ENCODE data around the gene NAA11. TPM values are rescaled to one million over a fixed set of nuclear protein-coding genes. Genes with fewer than 3 reads are reported as not detected.
"Not testable (repeated sequence)": the region's sequence is repeated elsewhere in the genome, so short reads cannot be mapped to it uniquely, and the experiment has no call there.

Gene NAA11
- total and polyA plus RNA-seq, 2 donors (not counting 1 experiment from before 2014, with no cell fraction given), result not detected

GRCh38 chr4:79287718-79288117 is 38.1 kb downstream of the NAA11 start:
- Histone ChIP-seq H3K36me3 (ENCODE audit: control insufficient read depth, insufficient read depth, low read length) (no peaks in the 10 kb centered on the region), H3K9ac (ENCODE audit: insufficient read depth, low read length) (no peak overlapping the region), H3K27ac (ENCODE audit: insufficient read depth, low read length) (no peak overlapping the region), H3K4me1 (ENCODE audit: control insufficient read depth, extremely low read depth, insufficient read depth, low read length) (no peaks in the 10 kb centered on the region), H2AFZ (ENCODE audit: low read length) (no peak overlapping the region), H3K79me2 (ENCODE audit: control insufficient read depth, insufficient read depth, low read length) (no peaks in the 10 kb centered on the region), H3K27me3 (ENCODE audit: control insufficient read depth, insufficient read depth, low read length) (no peaks in the 10 kb centered on the region), H3K9me3 (ENCODE audit: control insufficient read depth, insufficient read depth, low read depth, low read length) (no peaks in the 10 kb centered on the region), H3K4me2 (ENCODE audit: extremely low read depth, insufficient read depth, low read length) (no peak overlapping the region), H3K4me3 (replicated peaks in 1 of 4; ENCODE audit: control extremely low read depth in 1 of 4, insufficient read depth in 1 of 4, low read depth in 3 of 4, low read length in 4 of 4) (no peak overlapping the region), H4K20me1 (ENCODE audit: control insufficient read depth, extremely low read depth, insufficient read depth, low read length) (no peaks in the 10 kb centered on the region)
- TF ChIP-seq CTCF (conservative IDR thresholded peaks at IDR 0.05 in 1 of 2, IDR thresholded peaks at IDR 0.05 in 1 of 2; ENCODE audit: low read depth in 1 of 2, low read length in 2 of 2) (no peak), EZH2 (IDR thresholded peaks at IDR 0.05; ENCODE audit: low read length, missing control alignments) (no peak)
- DNase-seq (ENCODE audit: low read depth in 2 of 2), result no peak

- Histone ChIP-seq H3K27me3 (ENCODE audit: control insufficient read depth, insufficient read depth, low read length) (no peaks in the 10 kb centered on the region), H3K36me3 (ENCODE audit: control insufficient read depth, insufficient read depth, low read length) (no peaks in the 10 kb centered on the region), H4K20me1 (ENCODE audit: control insufficient read depth, extremely low read depth, insufficient read depth, low read length) (no peaks in the 10 kb centered on the region), H3K9ac (ENCODE audit: insufficient read depth, low read length) (no peak overlapping the region), H3K9me3 (ENCODE audit: control insufficient read depth, insufficient read depth, low read depth, low read length) (no peaks in the 10 kb centered on the region), H3K4me3 (replicated peaks in 1 of 4; ENCODE audit: control extremely low read depth in 1 of 4, insufficient read depth in 1 of 4, low read depth in 3 of 4, low read length in 4 of 4) (no peak overlapping the region), H3K4me1 (ENCODE audit: control insufficient read depth, extremely low read depth, insufficient read depth, low read length) (no peaks in the 10 kb centered on the region), H3K27ac (ENCODE audit: insufficient read depth, low read length) (no peak overlapping the region), H3K79me2 (ENCODE audit: control insufficient read depth, insufficient read depth, low read length) (no peaks in the 10 kb centered on the region), H3K4me2 (ENCODE audit: extremely low read depth, insufficient read depth, low read length) (no peak overlapping the region), H2AFZ (ENCODE audit: low read length) (no peak overlapping the region)
- no peak for TF ChIP-seq EZH2 (IDR thresholded peaks at IDR 0.05; ENCODE audit: low read length, missing control alignments)
- TF ChIP-seq CTCF (conservative IDR thresholded peaks at IDR 0.05 in 1 of 2, IDR thresholded peaks at IDR 0.05 in 1 of 2; ENCODE audit: low read depth in 1 of 2, low read length in 2 of 2), result no peak
- DNase-seq (ENCODE audit: low read depth in 2 of 2), result no peak
Observed at GRCh38 chr4:79287076-79287475, 38.8 kb downstream of the NAA11 start.

GRCh38 chr4:79281566-79282359 is 44.1 kb downstream of the NAA11 start:
- DNase-seq (ENCODE audit: low read depth in 2 of 2), result no peak
- TF ChIP-seq CTCF (conservative IDR thresholded peaks at IDR 0.05 in 1 of 2, IDR thresholded peaks at IDR 0.05 in 1 of 2; ENCODE audit: low read depth in 1 of 2, low read length in 2 of 2), result no peak
- TF ChIP-seq EZH2 (IDR thresholded peaks at IDR 0.05; ENCODE audit: low read length, missing control alignments), result no peak
- Histone ChIP-seq H3K27ac (ENCODE audit: insufficient read depth, low read length) (no peak overlapping the region), H3K9me3 (ENCODE audit: control insufficient read depth, insufficient read depth, low read depth, low read length) (no peaks in the 10 kb centered on the region), H3K36me3 (ENCODE audit: control insufficient read depth, insufficient read depth, low read length) (no peaks in the 10 kb centered on the region), H3K79me2 (ENCODE audit: control insufficient read depth, insufficient read depth, low read length) (no peaks in the 10 kb centered on the region), H3K27me3 (ENCODE audit: control insufficient read depth, insufficient read depth, low read length) (no peaks in the 10 kb centered on the region), H3K4me2 (ENCODE audit: extremely low read depth, insufficient read depth, low read length) (no peak overlapping the region), H3K9ac (ENCODE audit: insufficient read depth, low read length) (no peak overlapping the region), H3K4me3 (replicated peaks in 1 of 4; ENCODE audit: control extremely low read depth in 1 of 4, insufficient read depth in 1 of 4, low read depth in 3 of 4, low read length in 4 of 4) (no peak overlapping the region), H4K20me1 (ENCODE audit: control insufficient read depth, extremely low read depth, insufficient read depth, low read length) (no peaks in the 10 kb centered on the region), H2AFZ (ENCODE audit: low read length) (no peak overlapping the region), H3K4me1 (ENCODE audit: control insufficient read depth, extremely low read depth, insufficient read depth, low read length) (no peaks in the 10 kb centered on the region)

- H3K27ac ChIP-seq (ENCODE audit: insufficient read depth, low read length); H2AFZ ChIP-seq (ENCODE audit: low read length); H3K36me3 ChIP-seq (ENCODE audit: control insufficient read depth, insufficient read depth, low read length); H4K20me1 ChIP-seq (ENCODE audit: control insufficient read depth, extremely low read depth, insufficient read depth, low read length); H3K79me2 ChIP-seq (ENCODE audit: control insufficient read depth, insufficient read depth, low read length); H3K27me3 ChIP-seq (ENCODE audit: control insufficient read depth, insufficient read depth, low read length); H3K9me3 ChIP-seq (ENCODE audit: control insufficient read depth, insufficient read depth, low read depth, low read length); H3K4me2 ChIP-seq (ENCODE audit: extremely low read depth, insufficient read depth, low read length); H3K4me1 ChIP-seq (ENCODE audit: control insufficient read depth, extremely low read depth, insufficient read depth, low read length); H3K9ac ChIP-seq (ENCODE audit: insufficient read depth, low read length); DNase-seq (ENCODE audit: low read depth in 2 of 2); H3K4me3 ChIP-seq (replicated peaks in 1 of 4; ENCODE audit: control extremely low read depth in 1 of 4, insufficient read depth in 1 of 4, low read depth in 3 of 4, low read length in 4 of 4): not testable (repeated sequence)
Observed at GRCh38 chr4:79277467-79277866, 48.4 kb downstream of the NAA11 start.
